T47D (cell line): ENCODE data around the gene FYN.

Experiments used
- DNase-seq, 2 experiments: peaks; one replicate each; pipeline versions ENCODE4 v3.0.0 to v3.0.0-alpha.2; 2011 to 2012; ENCODE audit warnings: low read depth in 1 of 2, low spot score in 1 of 2
- JUND ChIP-seq: IDR thresholded peaks from 2 replicates; pipeline ENCODE4 v1.6.1; 2012; ENCODE audit warnings: low read depth
- in situ Hi-C: cut with HindIII; loops from 2 replicates; pipeline ENCODE4 v1.10.0; 2016; ENCODE audit warnings: low sequenced_read_pairs, low pct_unique_long_range_greater_than_20kb

FYN gene

GRCh38 chr6:111717621-111718020 lies 155.6 kb downstream of the FYN start:
- TF ChIP-seq JUND, result no peak
- in situ Hi-C loops, result no loop called here
- DNase-seq, result no peak

DNA sequence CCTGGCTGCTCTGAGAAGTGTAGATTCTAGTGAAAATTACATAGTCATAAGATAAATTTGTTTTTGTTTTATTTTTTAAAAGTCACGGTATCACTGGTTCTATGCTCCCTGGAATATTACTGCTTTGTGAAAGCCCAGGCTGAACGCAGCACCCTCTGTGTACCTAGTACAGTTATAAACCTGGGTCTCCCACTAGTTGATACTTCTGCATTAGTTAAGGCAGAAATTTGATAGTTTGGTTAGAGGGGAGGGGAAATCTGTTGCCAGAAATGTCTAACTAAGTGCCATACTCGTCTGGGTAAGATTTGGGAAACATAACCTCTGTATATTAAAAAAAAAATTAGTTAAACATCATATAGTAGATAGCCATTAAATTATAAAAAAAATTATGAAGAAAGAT lies 156.9 kb downstream of the FYN start:
- no peak for TF ChIP-seq JUND
- in situ Hi-C loops, result no loop called here

DNA sequence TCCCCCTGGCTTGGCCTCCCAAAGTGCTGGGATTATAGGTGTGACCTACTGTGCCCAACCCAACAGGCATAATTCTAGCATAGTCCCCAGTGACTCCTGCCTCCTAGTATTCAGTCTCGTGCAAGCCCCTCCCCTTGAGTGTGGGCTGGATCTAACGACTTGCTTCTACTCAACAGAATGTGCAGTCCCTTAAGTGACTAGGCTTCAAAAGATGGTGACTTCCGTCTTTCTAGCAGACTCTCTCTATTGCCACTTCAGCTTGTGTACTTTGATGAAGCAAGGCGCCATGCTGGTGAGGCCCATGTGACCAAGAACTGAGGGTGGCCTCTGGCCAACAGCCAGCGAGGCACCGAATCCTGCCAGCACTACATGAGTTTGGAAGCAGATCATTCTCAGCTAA lies 157.9 kb downstream of the FYN start:
- in situ Hi-C loops, result no loop called here
- TF ChIP-seq JUND, result no peak
- DNase-seq, result no peak

More for the DNA sequence above, 156.9 kb downstream of the FYN start:
- DNase-seq, result no peak

- in situ Hi-C loops, result no loop called here
- no peak for TF ChIP-seq JUND
- no peak for DNase-seq
These were observed 158.6 kb downstream of the FYN start for GRCh38 chr6:111714416-111715270.

- no peak for TF ChIP-seq JUND
- in situ Hi-C loops, result no loop called here
- DNase-seq, result no peak
These were observed 159.4 kb downstream of the FYN start for GRCh38 chr6:111713811-111714210.

DNA sequence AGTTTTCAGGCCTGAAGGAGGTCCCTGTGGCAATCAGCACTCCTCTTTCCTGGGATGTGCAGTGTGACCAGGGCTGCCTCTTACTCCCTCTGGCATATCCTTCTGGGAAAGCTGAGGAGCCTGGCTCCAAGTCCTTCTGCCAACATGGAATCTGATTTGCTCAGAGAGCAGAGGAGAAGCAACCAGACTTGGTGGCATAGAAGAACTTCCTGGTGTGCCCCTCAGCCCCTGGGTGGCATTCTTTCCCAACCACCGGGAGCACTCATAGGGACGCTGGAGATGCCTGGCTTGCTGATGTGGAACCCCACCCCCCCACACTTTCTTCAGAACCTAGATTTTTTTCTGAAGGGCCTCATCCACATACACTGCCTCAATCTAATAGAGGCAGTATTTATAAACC lies 160.0 kb downstream of the FYN start:
- no peak for DNase-seq
- no peak for TF ChIP-seq JUND
- in situ Hi-C loops, result no loop called here

GRCh38 chr6:111711984-111712752 lies 161.1 kb downstream of the FYN start:
- no peak for DNase-seq
- in situ Hi-C loops, result no loop called here

DNA sequence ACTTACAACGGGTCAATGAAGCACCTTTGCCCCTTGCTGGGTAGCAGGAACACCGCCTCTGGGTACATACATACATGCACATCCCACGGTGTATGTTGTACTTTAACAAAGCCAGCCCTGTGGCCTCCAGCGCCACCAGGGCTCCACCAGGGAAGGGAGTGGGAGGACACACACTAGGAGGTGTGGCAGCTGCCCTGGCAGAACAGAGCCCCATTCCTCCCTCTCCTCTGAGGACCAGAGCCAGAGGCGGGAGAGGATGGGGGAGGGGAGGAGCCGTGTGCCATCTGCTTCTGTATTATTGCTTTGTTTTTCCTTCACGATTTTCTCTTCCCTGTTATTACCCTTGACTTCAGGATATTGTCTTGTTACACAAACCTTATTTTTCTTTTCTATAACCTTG lies 161.8 kb downstream of the FYN start:
- peak in 1 of 2 experiments; percentile 20 for DNase-seq
- in situ Hi-C loops, result no loop called here
- no peak for TF ChIP-seq JUND

More at GRCh38 chr6:111711984-111712752, 161.1 kb downstream of the FYN start:
- TF ChIP-seq JUND, result no peak

GRCh38 chr6:111710911-111711310 lies 162.3 kb downstream of the FYN start:
- in situ Hi-C loops, result no loop called here

DNA sequence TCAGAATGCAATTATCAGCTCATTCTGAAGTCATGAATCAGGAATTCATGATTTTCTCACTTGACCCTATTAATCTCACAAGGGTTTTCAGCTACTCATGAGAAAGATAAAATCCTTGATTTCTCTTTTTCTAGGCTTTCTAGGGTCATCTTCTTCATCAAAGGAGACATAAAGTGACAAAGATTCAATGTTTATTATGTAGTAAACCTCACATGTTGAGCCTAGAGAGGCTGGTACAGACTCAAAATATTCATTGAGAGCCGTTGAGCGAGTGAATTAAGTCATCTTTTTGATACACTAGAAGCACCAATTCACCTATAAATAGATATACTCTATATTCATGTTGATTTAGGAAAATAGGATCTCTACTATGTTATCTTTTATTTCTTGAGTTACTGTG lies 162.8 kb downstream of the FYN start:
- in situ Hi-C loops, result no loop called here
- TF ChIP-seq JUND, result no peak
- DNase-seq, result no peak

More at GRCh38 chr6:111710911-111711310, 162.3 kb downstream of the FYN start:
- TF ChIP-seq JUND, result no peak
- no peak for DNase-seq

DNA sequence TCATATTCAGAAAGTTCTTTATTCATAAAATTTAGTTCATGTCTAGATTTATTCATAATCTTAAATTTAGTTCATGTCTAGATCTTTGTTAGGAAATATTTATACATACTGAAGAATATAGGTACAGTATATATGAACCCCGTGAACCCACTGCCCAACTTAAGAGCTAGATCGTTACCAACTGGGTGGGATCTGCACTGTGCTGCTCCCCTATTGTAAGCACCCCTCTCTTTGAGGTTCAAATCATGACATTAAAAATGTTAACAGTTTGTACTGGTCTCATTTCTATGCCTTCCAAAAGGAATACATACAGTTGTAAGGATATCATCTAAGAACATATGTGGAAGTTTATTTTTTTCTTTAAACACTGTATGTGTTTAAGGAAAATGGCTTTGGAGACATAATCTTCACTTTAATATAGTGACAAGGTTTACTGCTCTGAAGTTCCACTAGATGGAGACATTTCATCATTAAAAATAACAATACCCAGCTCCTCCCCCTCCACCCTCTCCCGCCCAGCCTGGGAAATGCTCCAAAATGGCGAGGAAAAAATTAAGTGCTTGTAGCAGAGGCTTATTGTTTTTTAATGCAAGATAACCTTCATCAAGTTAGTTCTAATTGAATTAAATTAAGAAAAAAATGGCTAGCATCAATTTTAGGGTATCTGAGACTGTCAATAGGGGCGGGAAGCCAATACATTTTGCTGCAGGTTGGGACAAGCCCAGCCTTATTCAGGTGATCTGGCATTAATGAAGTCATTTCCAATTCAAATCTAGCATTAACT lies 163.4 kb downstream of the FYN start:
- peak; percentile 26 to 71 for DNase-seq
- TF ChIP-seq JUND, result no peak
- in situ Hi-C loops, result no loop called here

DNA sequence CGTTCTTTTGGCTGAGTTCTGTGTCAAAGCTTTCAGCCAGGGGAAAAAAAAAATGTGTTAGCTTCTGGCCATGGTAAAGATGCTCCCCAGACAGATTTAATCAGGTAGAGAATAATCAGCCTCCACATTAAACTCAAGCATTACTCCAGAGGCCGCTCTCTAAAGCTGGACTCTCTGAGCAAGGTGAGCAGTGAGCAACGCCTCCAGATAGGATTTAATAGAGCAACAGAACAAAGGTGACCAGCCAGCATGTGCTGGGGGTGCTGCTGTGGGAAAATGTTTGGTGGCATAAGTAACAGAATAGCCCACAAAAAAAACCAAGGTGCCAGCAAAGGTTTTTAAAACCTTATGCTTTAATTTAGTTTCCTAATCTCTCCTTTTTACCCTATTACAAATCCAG lies 164.1 kb downstream of the FYN start:
- no peak for DNase-seq
- in situ Hi-C loops, result no loop called here
- no peak for TF ChIP-seq JUND

DNA sequence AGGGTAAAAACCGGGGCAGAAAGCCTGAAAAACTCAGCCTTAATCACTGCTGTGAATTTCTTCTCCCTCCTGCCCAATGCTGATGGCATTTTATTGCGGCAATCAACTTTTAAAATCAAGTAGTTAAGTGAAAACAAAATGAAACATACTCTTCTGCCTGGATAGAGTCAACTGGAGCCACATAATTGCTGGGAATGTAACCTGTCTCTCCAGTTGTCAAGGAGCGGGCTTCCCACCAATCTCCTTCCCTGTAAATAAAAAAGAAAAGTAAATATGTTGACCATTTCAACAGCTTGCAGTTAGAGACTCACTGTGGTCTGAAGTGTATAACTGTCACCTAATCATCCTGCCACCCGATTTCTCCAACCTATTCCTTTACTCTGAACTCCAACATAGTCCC lies 165.5 kb downstream of the FYN start:
- in situ Hi-C loops, result no loop called here
- DNase-seq, result peak in 1 of 2 experiments; percentile 69
- no peak for TF ChIP-seq JUND
